ENCODE data around the gene ZCCHC7. TPM values are rescaled to one million over a fixed set of nuclear protein-coding genes. Genes with fewer than 3 reads are reported as not detected.
"Not testable (repeated sequence)": the region's sequence is repeated elsewhere in the genome, so short reads cannot be mapped to it uniquely, and the experiment has no call there.

Gene ZCCHC7
- total RNA-seq, 1 donor, result 25.0 TPM

DNA sequence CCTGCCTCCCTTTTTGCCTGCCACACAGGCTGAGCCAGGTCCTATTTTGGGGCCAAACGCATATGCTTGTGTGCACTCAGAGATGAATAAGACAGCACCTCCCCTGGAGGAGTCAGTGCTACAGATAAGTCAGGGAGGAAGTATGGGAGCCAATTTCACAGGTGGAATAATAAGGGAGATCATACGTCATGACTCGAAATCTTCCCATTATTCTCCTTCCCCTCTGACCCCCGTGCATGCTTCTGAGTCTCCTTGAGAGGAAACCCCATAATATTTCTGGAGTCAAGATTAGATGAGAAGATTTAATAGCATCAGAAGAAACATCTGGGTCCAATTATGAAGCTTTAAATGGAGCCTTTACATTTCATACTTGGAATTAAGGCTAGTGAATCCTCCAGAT is 15.1 kb upstream of the ZCCHC7 start:
- H3K4me3 ChIP-seq (ENCODE audit: low read depth, low read length), result no peak overlapping the region
- TF ChIP-seq, protein P1, sequence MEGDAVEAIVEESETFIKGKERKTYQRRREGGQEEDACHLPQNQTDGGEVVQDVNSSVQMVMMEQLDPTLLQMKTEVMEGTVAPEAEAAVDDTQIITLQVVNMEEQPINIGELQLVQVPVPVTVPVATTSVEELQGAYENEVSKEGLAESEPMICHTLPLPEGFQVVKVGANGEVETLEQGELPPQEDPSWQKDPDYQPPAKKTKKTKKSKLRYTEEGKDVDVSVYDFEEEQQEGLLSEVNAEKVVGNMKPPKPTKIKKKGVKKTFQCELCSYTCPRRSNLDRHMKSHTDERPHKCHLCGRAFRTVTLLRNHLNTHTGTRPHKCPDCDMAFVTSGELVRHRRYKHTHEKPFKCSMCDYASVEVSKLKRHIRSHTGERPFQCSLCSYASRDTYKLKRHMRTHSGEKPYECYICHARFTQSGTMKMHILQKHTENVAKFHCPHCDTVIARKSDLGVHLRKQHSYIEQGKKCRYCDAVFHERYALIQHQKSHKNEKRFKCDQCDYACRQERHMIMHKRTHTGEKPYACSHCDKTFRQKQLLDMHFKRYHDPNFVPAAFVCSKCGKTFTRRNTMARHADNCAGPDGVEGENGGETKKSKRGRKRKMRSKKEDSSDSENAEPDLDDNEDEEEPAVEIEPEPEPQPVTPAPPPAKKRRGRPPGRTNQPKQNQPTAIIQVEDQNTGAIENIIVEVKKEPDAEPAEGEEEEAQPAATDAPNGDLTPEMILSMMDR (IDR thresholded peaks at IDR 0.05; ENCODE audit: insufficient read depth, low read depth, low read length), result no peak
- DNase-seq (ENCODE audit: low read depth), result peak; percentile 26

DNA sequence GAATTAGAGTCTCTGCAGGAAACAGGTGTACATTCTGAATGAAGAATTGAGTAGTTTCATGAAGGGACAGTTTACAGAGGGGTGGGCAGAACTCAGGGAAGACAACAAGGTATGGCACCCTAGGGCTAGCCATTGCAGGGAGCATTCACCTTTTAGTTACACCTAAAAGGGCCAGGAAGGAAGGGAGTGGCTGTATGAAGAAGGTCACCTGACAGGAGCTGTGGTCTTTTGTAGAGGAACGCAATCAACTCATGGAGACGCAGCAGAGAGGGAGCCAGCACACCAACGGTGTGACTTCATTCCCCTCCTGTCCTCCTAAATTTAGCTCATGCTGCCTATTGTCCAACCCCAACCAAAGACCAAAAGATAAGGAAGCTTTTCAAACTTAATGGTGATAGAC is 12.7 kb upstream of the ZCCHC7 start:
- TF ChIP-seq, protein P1 (IDR thresholded peaks at IDR 0.05; ENCODE audit: insufficient read depth, low read depth, low read length), result no peak
- no peak overlapping the region for H3K4me3 ChIP-seq (ENCODE audit: low read depth, low read length)
- no peak for DNase-seq (ENCODE audit: low read depth)

DNA sequence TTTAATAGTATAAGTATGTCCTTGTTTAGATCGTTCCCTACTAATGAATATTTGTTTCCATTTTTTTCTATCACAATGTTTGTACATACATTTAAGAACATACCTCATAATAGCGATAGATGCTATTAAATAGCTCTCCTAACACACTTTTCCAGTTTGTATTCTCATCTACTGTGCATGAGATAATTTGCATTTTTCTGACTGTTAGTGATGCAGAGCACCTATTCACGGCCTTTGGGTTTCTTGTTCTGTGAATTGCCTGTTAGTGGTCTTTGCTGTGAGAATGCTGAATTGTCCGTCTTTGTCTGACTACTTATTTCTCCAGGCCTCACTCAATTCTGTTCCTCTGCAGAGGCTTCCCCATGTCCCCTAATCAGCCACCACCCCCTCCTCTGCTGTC is 5.9 kb upstream of the ZCCHC7 start:
- not testable (repeated sequence) for DNase-seq (ENCODE audit: low read depth); H3K4me3 ChIP-seq (ENCODE audit: low read depth, low read length)

DNA sequence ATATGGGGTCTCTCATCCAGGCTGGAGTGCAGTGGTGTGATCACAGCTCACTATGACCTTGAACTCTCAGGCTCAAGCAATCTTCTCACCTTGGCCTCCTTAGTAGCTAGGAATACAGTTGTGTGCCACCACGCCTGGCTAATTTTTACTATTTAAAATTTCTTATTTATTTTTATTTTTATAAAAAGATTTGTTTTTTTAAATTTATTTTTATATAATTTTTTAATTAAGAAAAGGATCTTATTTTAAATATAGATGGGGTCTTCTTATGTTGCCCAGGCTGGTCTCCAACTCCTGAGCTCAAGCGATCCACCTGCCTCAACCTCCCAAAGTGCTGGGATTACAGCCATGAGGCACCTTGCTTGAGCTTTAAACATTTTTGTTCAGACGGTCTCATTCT is 2.4 kb upstream of the ZCCHC7 start:
- no peak for DNase-seq (ENCODE audit: low read depth)
- no peak overlapping the region for H3K4me3 ChIP-seq (ENCODE audit: low read depth, low read length)
- TF ChIP-seq, protein P1 (IDR thresholded peaks at IDR 0.05; ENCODE audit: insufficient read depth, low read depth, low read length), result no peak

DNA sequence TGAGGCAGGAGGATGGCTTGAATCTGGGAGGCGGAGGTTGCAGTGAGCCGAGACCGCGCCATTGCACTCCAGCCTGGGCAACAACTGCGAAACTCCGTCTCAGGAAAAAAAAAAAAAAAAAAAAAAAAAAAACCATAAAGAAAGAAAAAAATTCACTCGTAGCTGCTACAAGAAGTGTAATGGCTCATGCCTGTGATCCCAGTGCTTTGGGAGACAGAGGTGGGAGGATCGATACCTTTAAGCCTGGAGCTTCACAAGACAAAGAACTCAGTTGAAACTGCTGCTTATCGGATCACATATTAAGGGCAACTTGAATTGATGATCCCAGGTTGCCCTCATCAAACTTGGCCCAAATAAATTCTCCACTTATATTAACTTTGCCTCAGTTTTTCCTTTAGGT is 1.0 kb upstream of the ZCCHC7 start:
- peak overlapping the region; percentile 69 for H3K4me3 ChIP-seq (ENCODE audit: low read depth, low read length)
- TF ChIP-seq, protein P1 (IDR thresholded peaks at IDR 0.05; ENCODE audit: insufficient read depth, low read depth, low read length), result no peak
- no peak for DNase-seq (ENCODE audit: low read depth)

DNA sequence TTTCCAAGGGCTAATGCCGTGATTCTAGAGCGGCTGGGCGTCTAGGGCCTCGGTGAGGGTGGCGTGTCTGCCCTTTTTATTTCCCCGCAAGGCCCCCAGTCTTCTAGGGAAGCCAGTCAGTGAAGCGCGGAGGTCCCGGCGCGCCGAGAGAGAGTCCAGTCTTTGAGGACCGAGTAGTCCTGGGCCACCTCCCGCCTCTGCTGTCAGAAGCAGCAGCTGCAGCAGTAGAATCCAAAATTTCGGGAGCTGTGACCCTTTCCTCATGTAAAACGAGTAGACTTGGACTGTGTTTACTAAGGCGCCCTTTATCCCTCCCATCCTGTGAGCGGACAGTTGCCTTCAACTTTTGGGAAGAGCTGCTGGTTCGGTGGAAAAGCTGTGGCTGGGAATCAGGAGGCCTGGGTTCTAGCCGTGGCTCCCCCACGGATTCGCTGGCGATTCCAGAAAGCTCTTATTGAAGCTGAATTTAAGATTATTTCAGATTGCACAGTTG is 515 bp downstream of the ZCCHC7 start:
- peak overlapping the region; percentile 69 for H3K4me3 ChIP-seq (ENCODE audit: low read depth, low read length)
- DNase-seq (ENCODE audit: low read depth), result not testable (repeated sequence)

DNA sequence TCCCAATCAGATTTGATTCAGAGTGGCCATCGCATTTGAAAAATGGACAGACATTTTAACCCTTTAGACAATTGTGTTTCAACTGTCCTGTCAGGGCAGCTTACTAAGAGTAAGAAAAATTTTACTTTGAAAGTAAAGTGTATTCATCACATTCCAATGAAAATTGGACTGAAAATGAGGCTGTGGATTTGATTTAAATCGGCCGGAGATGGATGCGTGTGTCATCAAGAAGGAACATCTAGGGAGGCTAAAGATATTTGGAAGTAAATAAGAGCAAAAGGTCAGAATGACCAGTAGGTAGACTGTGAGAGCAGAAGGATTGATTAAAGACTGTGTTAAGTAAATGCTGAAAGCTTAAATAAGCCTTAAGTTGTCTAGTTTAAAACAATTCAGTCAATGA is 1.5 kb downstream of the ZCCHC7 start:
- TF ChIP-seq, protein P1 (IDR thresholded peaks at IDR 0.05; ENCODE audit: insufficient read depth, low read depth, low read length), result no peak
- DNase-seq (ENCODE audit: low read depth), result no peak
- H3K4me3 ChIP-seq (ENCODE audit: low read depth, low read length), result peak overlapping the region; percentile 69

DNA sequence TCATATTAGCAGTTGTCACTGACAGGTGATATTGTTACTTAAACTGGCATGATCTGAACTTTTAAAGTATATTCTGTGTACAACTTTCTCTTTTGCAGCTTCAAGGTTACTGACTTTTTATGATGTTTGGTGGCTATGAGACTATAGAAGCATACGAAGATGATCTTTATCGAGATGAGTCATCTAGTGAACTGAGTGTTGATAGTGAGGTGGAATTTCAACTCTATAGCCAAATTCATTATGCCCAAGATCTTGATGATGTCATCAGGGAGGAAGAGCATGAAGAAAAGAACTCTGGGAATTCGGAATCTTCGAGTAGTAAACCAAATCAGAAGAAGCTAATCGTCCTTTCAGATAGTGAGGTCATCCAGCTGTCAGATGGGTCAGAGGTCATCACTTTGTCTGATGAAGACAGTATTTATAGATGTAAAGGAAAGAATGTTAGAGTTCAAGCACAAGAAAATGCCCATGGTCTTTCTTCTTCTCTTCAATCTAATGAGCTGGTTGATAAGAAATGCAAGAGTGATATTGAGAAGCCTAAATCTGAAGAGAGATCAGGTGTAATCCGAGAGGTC is 5.9 kb downstream of the ZCCHC7 start:
- TF ChIP-seq, protein P1 (IDR thresholded peaks at IDR 0.05; ENCODE audit: insufficient read depth, low read depth, low read length), result no peak
- DNase-seq (ENCODE audit: low read depth), result no peak
- H3K4me3 ChIP-seq (ENCODE audit: low read depth, low read length), result no peak overlapping the region

Data from fibroblast of villous mesenchyme (primary cell).